Thyroid gland (tissue), 4 donors: ENCODE data around the gene SETBP1.

ENCODE experiments used
- CTCF ChIP-seq, 6 experiments: fragments of 200-600 bp in 3 of 6; fragments of 450-650 bp in 3 of 6; sonication (generic) in 3 of 6; IDR thresholded peaks; one replicate each; pipeline ENCODE4 v1.5.1; 2016 to 2019; ENCODE audit warnings: antibody characterized with exemption in 6 of 6, mild to moderate bottlenecking in 2 of 6, inconsistent platforms in 1 of 6, moderate library complexity in 1 of 6
- POLR2A ChIP-seq, 2 donors: fragments of 450-650 bp; IDR thresholded peaks; one replicate each; pipeline ENCODE4 v1.6.1; 2017; ENCODE audit warnings: antibody characterized with exemption in 2 of 2, mild to moderate bottlenecking in 2 of 2, moderate library complexity in 1 of 2

GRCh38 chr18:44790860-44791259, 110.2 kb downstream of the SETBP1 start:
- TF ChIP-seq CTCF (IDR thresholded peaks at IDR 0.05): no peak
- no peak for TF ChIP-seq POLR2A (IDR thresholded peaks at IDR 0.05)
